GM12892 (cell line): ENCODE measurements around the gene MYOM3.

ENCODE experiments used
- DNase-seq: peaks from one replicate; pipeline ENCODE4 v3.0.0; 2011; ENCODE audit not compliant: insufficient read length
- FAIRE-seq: peaks from 2 replicates; lab custom pipeline; 2011; peaks lifted over from hg19 to GRCh38; lab: Jason Lieb, UNC
- POLR2A ChIP-seq: IDR thresholded peaks from 2 replicates; pipeline ENCODE4 v1.6.1; 2011; ENCODE audit warnings: low read depth, low read length, control low read depth
- POLR2AphosphoS5 ChIP-seq: IDR thresholded peaks from 2 replicates; pipeline ENCODE4 v1.6.1; 2011; ENCODE audit warnings: low read depth, low read length, control low read depth
- TAF1 ChIP-seq: IDR thresholded peaks from 2 replicates; pipeline ENCODE4 v1.6.1; 2011; ENCODE audit warnings: low read depth, mild to moderate bottlenecking, control low read depth, low read length, borderline replicate concordance

MYOM3 gene

DNA sequence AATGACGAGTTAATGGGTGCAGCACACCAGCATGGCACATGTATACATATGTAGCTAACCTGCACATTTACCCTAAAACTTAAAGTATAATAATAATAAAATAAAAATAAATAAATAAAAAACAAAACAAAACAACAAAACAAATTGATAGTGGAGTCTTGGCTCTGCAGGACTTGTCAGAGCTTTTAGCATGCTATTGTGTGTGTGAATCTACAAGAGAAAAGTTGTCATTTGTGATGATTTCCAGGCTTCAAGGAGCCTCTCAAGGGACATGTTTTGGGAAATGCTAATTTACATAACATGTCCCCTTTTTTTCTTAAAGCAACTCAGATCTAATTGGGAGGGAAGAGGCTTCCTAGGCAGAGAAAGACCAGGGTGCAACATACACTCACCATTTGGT, 21.9 kb upstream of the MYOM3 start:
- TF ChIP-seq POLR2A (no peak), POLR2AphosphoS5 (no peak)
- no peak for FAIRE-seq
- no peak for DNase-seq

DNA sequence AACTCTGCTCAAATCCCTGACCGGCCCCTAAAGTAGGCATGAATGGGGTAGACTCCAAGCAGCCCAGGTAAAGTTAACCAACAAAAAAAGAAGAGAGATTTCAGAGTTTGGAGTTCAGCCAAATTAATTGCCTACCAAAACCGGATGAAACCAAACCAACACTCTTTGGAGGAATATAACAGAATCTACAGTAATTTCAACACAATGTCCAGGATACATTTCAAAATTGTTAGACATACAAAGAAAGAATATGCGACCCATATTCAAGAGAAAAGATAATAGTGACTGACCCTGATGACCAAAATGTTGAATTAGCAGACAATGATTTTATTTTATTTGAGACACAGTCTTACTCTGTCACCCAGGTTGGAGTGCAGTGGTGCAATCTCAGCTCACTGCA, 18.4 kb upstream of the MYOM3 start:
- FAIRE-seq (no peak), DNase-seq (no peak)
- TF ChIP-seq POLR2AphosphoS5 (no peak), TAF1 (no peak), POLR2A (no peak)

- DNase-seq, result no peak
- peak; percentile 50 for FAIRE-seq
- TF ChIP-seq POLR2A (no peak), POLR2AphosphoS5 (no peak), TAF1 (no peak)
These were observed 15.9 kb upstream of the MYOM3 start for GRCh38 chr1:24127801-24128363.

- FAIRE-seq, result no peak
- TF ChIP-seq TAF1 (no peak), POLR2A (no peak), POLR2AphosphoS5 (no peak)
- DNase-seq, result no peak
These were observed 15.3 kb upstream of the MYOM3 start for GRCh38 chr1:24127134-24127800.

GRCh38 chr1:24126672-24127023, 14.7 kb upstream of the MYOM3 start:
- DNase-seq, result no peak
- FAIRE-seq, result no peak
- no peak for TF ChIP-seq TAF1
- TF ChIP-seq POLR2AphosphoS5, result no peak
- TF ChIP-seq POLR2A, result no peak

DNA sequence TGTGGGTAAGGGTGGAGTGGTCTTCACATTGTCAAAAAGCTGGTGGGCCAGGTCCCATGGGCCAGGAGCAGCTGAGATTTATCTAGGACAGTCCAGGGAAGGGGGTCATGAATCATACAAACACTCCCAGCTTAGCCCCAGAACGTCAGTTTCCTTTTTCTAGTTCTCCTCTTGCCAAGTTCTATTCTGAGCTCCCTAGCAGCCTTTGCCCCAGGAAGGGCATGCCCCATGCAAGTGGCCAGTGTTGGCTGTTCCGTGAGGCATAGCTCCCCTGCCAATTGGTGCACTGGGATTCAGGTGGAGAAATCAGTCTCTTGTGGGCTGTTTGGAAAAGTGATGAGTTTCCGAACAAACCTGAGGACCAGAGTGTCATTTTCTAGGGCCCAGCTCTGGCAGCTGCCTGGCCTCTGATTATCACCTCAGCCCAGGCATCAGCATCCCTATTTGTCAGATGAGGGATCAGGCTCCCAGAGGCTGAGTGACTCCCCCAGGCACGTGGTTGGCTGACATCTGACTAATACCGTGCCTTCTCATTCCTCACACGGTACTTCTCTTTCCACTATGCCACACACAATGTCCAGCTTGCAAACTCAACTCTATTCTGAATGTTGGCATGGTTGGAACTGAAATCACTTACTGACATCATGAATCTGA, 14.2 kb upstream of the MYOM3 start:
- no peak for DNase-seq
- no peak for TF ChIP-seq POLR2A
- no peak for TF ChIP-seq POLR2AphosphoS5
- TF ChIP-seq TAF1, result no peak
- FAIRE-seq, result no peak

DNA sequence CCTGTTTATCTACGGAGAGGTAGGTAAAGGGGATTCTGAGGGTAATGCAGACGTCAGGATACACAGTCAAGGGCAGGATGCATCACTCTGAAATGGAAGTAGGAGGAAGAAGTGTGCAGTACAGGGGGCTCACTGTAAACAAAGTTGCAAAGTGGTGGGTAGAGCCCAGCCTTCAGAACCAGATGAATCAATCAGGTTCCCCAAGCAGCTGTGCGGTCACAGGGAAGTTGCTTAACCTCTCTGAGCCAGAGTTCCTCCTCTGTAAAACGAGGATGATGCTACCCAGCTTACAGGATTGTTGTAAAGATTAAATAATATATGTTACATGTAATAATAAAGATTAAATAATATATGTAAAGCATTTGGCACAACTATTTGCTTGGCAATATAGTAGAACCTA, 13.5 kb upstream of the MYOM3 start:
- FAIRE-seq, result no peak
- TF ChIP-seq POLR2A, result no peak
- TF ChIP-seq POLR2AphosphoS5, result no peak
- no peak for TF ChIP-seq TAF1
- no peak for DNase-seq

GRCh38 chr1:24124980-24125379, 13.0 kb upstream of the MYOM3 start:
- no peak for TF ChIP-seq POLR2A
- TF ChIP-seq TAF1, result no peak
- TF ChIP-seq POLR2AphosphoS5, result no peak
- no peak for DNase-seq
- FAIRE-seq, result no peak

GRCh38 chr1:24123611-24124010, 11.7 kb upstream of the MYOM3 start:
- no peak for TF ChIP-seq TAF1
- TF ChIP-seq POLR2AphosphoS5, result no peak
- no peak for TF ChIP-seq POLR2A
- no peak for FAIRE-seq

DNA sequence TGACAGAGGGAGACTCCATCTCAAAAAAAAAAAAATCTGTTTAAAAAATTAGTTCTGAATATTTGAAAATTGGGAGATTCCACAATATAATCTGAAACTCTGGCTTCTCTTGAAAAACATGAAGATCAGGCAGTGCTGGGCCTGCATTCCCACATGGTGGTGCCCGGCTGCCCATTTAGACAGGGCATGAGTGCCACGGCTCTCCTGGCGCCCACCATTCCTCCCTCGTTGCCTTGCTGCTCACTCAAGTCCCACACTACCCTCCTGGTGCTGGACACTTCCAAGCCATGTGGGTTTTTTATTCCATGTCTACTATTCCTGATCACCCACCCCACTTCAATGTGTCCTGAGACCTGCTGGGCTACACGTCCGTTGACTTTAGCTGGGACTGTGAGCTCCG, 10.8 kb upstream of the MYOM3 start:
- DNase-seq (no peak), FAIRE-seq (no peak)
- no peak for TF ChIP-seq POLR2AphosphoS5
- no peak for TF ChIP-seq POLR2A
- no peak for TF ChIP-seq TAF1

More at GRCh38 chr1:24123611-24124010, 11.7 kb upstream of the MYOM3 start:
- DNase-seq, result no peak

- DNase-seq (no peak), FAIRE-seq (no peak)
- TF ChIP-seq POLR2AphosphoS5 (no peak), POLR2A (no peak), TAF1 (no peak)
These were observed 9.5 kb upstream of the MYOM3 start for GRCh38 chr1:24121406-24121805.

GRCh38 chr1:24120965-24121364, 9.0 kb upstream of the MYOM3 start:
- DNase-seq (no peak), FAIRE-seq (no peak)
- TF ChIP-seq TAF1, result no peak
- TF ChIP-seq POLR2AphosphoS5, result no peak
- no peak for TF ChIP-seq POLR2A
